Activated naive CD4-positive, alpha-beta T cell treated with anti-CD3 and anti-CD28 coated beads, Interleukin-2, amount 50 U/mL, for 72 hours (primary cell): ENCODE data around the gene GCGR. TPM values are rescaled to one million over a fixed set of nuclear protein-coding genes. Genes with fewer than 3 reads are reported as not detected.

Source experiments
- ATAC-seq, 2 donors: fragments of 150-1000 bp; cut with Tn5 transposase; 2 replicates each; pipeline ENCODE4 v1.10.0; 2021; ENCODE audit warnings: mild to moderate bottlenecking in 2 of 2, moderate library complexity in 2 of 2
- DNase-seq, 2 donors: peaks; one replicate each; pipeline ENCODE4 v3.0.0; 2021 to 2022; ENCODE audit warnings: low spot score in 2 of 2
- H3K27ac Mint-ChIP-seq, 2 donors: one replicate each; pipeline ENCODE4 v1.8.0; 2022; ENCODE audit warnings: mild to moderate bottlenecking in 2 of 2, mixed read lengths in 2 of 2
- H3K36me3 Mint-ChIP-seq, 2 donors: one replicate each; pipeline ENCODE4 v1.8.0; 2022; ENCODE audit warnings: mixed read lengths in 2 of 2
- H3K9me3 Mint-ChIP-seq, 2 donors: one replicate each; pipeline ENCODE4 v1.8.0; 2022; ENCODE audit warnings: mixed read lengths in 2 of 2
- total RNA-seq, 2 donors: library from RNA; stranded (reverse); gene quantifications; one replicate each; pipeline ENCODE4 v1.2.3, GENCODE V29; 2022

Gene GCGR
- total RNA-seq, 2 donors from 2014 or later, result not detected

- ATAC-seq (peak in 1 of 2 donors; percentile 16), DNase-seq (no peak)
- peaks cover 27 to 44% of the 10 kb centered on the region in 2 donors for H3K36me3 Mint-ChIP-seq
- H3K27ac Mint-ChIP-seq, result no peak overlapping the region
- H3K9me3 Mint-ChIP-seq, result no peaks in the 10 kb centered on the region
Measured at GRCh38 chr17:81854974-81855774, 51.2 kb downstream of the GCGR start.

- Mint-ChIP-seq H3K36me3 (peaks cover 26 to 47% of the 10 kb centered on the region in 2 donors), H3K9me3 (no peaks in the 10 kb centered on the region), H3K27ac (peak overlapping the region in 1 of 2 donors; percentile 98)
- ATAC-seq (no peak), DNase-seq (no peak)
Measured at GRCh38 chr17:81858170-81858966, 54.4 kb downstream of the GCGR start.

DNA sequence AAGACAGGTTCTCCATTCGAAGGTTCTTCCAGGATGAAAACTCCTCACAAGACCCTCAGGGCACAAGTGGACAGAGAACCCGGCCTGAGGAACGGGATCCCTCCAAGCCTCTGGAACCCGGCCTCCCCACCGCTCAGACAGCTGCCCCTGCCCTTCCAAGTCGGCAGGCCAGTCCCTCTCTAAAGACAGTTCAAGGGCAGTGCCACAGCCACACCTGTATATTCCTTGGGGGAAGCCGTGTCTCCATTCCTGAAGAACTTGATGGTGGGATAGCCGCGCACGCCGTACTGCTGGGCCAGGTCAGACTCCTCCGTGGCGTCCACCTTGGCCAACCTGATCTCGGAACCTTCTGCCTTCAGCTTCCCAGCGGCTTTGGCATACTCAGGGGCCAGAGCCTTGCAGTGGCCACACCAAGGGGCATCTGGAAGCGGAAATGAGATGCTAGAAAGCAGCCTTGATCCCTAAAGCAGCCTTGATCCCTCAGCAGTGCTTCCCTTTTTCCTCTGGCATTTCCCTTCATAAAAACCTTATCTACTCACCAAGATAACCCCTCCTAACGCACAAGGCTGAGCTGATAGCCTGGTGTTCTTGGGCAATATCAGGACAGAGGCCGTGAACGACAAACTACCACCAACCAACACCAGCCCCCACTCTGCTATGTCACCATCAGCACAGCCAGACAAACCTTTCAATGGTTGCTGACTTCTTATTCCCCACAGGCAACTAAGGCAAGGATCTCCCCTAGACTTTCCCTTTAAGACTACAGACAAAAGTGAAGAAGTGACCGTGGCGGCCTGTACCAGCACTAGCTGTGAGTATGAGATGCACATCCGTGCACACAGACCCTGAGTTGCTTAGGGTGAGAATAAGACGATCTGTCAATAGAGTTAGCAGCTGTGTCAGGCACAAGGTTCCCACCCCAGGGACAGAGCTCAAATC is 55.3 kb downstream of the GCGR start:
- no peaks in the 10 kb centered on the region for H3K9me3 Mint-ChIP-seq
- no peak for DNase-seq
- peak overlapping the region; percentile 77 to 98 for H3K27ac Mint-ChIP-seq
- ATAC-seq, result no peak
- peaks cover 28 to 48% of the 10 kb centered on the region in 2 donors for H3K36me3 Mint-ChIP-seq

GRCh38 chr17:81859906-81860755 is 56.2 kb downstream of the GCGR start, which contains the start of gene P4HB:
TSS of gene P4HB (minus strand) at chr17:81860535. CDS start at chr17:81860471, 64 bp downstream.
- peak in 1 of 2 donors; percentile 95 for DNase-seq
- peaks cover 28 to 48% of the 10 kb centered on the region in 2 donors for H3K36me3 Mint-ChIP-seq
- no peak for ATAC-seq
- H3K9me3 Mint-ChIP-seq, result no peaks in the 10 kb centered on the region
- peak within 1 kb of the TSS; percentile 96 to 98 for H3K27ac Mint-ChIP-seq

GRCh38 chr17:81860756-81861568 is 57.0 kb downstream of the GCGR start:
- H3K36me3 Mint-ChIP-seq, result peaks cover 28 to 42% of the 10 kb centered on the region in 2 donors
- DNase-seq, result peak; percentile 99 to 100
- peak; percentile 87 to 90 for ATAC-seq
- peak overlapping the region; percentile 96 to 98 for H3K27ac Mint-ChIP-seq
- H3K9me3 Mint-ChIP-seq, result no peaks in the 10 kb centered on the region

DNA sequence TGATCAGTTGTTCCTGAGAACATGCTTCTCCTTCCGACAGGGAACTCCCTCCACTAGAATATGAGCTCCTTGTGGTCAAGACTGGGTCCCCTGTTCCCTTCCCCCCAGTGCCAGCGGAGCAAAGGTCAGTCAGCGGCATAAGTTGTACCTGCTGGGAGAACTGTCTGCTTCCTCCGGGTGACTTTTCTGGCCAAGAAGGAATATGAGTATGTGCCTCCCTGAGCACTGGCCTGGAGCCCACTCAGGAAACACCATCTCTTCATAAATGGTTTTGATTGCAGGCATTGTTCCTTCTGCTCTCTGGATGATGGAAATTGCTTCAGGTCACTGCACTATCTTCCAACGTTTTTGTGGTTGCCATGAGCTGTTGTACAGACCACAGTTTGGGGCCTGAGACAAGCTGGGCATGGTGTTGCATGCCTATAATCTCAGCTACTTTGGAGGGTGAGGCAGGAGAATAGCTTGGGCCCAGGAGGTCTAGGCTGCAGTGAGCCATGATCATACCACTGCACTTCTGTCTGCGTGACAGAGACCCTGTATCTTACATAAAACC is 59.2 kb downstream of the GCGR start:
- peak overlapping the region; percentile 68 to 97 for H3K27ac Mint-ChIP-seq
- peaks cover 23 to 31% of the 10 kb centered on the region in 2 donors for H3K36me3 Mint-ChIP-seq
- no peaks in the 10 kb centered on the region for H3K9me3 Mint-ChIP-seq
- no peak for DNase-seq
- no peak for ATAC-seq

Other genes starting within 250 kb of the GCGR start
- 100 to 1,000 TPM in 1 of 2 donors, 10 to 100 TPM in 1; 67.3 to 173 TPM for gene NPLOC4, start 167.0 kb upstream of the GCGR start, total RNA-seq
- gene TSPAN10, start 167.0 kb upstream of the GCGR start, total RNA-seq, result under 1 TPM; 0.56 to 0.75 TPM
- 1 to 10 TPM; 5.8 to 8.1 TPM for gene PDE6G, start 147.6 kb upstream of the GCGR start, total RNA-seq
- gene OXLD1, start 137.5 kb upstream of the GCGR start, total RNA-seq, result 10 to 100 TPM; 20.1 to 43.7 TPM
- gene CCDC137, start 137.4 kb upstream of the GCGR start, total RNA-seq, result 10 to 100 TPM; 35.0 to 38.7 TPM
- gene ARL16, start 120.4 kb upstream of the GCGR start, total RNA-seq, result 10 to 100 TPM; 12.6 to 30.6 TPM
- 100 to 1,000 TPM; 111 to 168 TPM for gene HGS, start 120.1 kb upstream of the GCGR start, total RNA-seq
- 100 to 1,000 TPM in 1 of 2 donors, 10 to 100 TPM in 1; 61.8 to 105 TPM for gene MRPL12, start 100.8 kb upstream of the GCGR start, total RNA-seq
- 10 to 100 TPM; 23.0 to 27.8 TPM for gene SLC25A10, start 91.9 kb upstream of the GCGR start, total RNA-seq
- 10 to 100 TPM; 40.4 to 55.3 TPM for gene MCRIP1, start 29.1 kb downstream of the GCGR start, total RNA-seq
- gene PPP1R27, start 30.9 kb downstream of the GCGR start, total RNA-seq, result not detected
- gene P4HB, start 56.4 kb downstream of the GCGR start, total RNA-seq, result 100 to 1,000 TPM; 382 to 460 TPM
- gene ARHGDIA, start 67.2 kb downstream of the GCGR start, total RNA-seq, result 100 to 1,000 TPM; 328 to 513 TPM
- gene ALYREF, start 87.4 kb downstream of the GCGR start, total RNA-seq, result 100 to 1,000 TPM; 186 TPM
- 100 to 1,000 TPM; 122 to 154 TPM for gene ANAPC11, start 87.6 kb downstream of the GCGR start, total RNA-seq
- gene NPB, start 98.1 kb downstream of the GCGR start, total RNA-seq, result under 1 TPM in 1 of 2 donors, not detected in 1; 0.27 TPM
- gene PCYT2, start 107.2 kb downstream of the GCGR start, total RNA-seq, result 10 to 100 TPM; 16.4 to 20.1 TPM
- 10 to 100 TPM; 35.7 to 43.7 TPM for gene SIRT7, start 114.0 kb downstream of the GCGR start, total RNA-seq
- 10 to 100 TPM; 19.6 to 35.2 TPM for gene MAFG, start 123.6 kb downstream of the GCGR start, total RNA-seq
- gene PYCR1, start 133.2 kb downstream of the GCGR start, total RNA-seq, result 10 to 100 TPM; 30.3 to 75.1 TPM
- gene MYADML2, start 143.1 kb downstream of the GCGR start, total RNA-seq, result not detected
- 1 to 10 TPM in 1 of 2 donors, under 1 TPM in 1; 0.39 to 1.1 TPM for gene NOTUM, start 157.0 kb downstream of the GCGR start, total RNA-seq
- 10 to 100 TPM; 19.7 to 62.3 TPM for gene ASPSCR1, start 173.5 kb downstream of the GCGR start, total RNA-seq
- 10 to 100 TPM; 47.8 to 62.7 TPM for gene CENPX, start 218.7 kb downstream of the GCGR start, total RNA-seq
- gene LRRC45, start 219.2 kb downstream of the GCGR start, total RNA-seq, result 10 to 100 TPM; 16.7 TPM
- gene RAC3, start 227.5 kb downstream of the GCGR start, total RNA-seq, result 10 to 100 TPM in 1 of 2 donors, 1 to 10 TPM in 1; 5.7 to 13.5 TPM
- gene DCXR, start 233.5 kb downstream of the GCGR start, total RNA-seq, result 100 to 1,000 TPM in 1 of 2 donors, 10 to 100 TPM in 1; 85.5 to 128 TPM
- 10 to 100 TPM; 21.5 to 24.2 TPM for gene RFNG, start 247.7 kb downstream of the GCGR start, total RNA-seq
- gene GPS1, start 247.7 kb downstream of the GCGR start, total RNA-seq, result 10 to 100 TPM; 60.3 to 77.1 TPM